IPS-20b (cell line): ENCODE measurements around the gene ARHGAP15.

Source experiments
- H3K27ac ChIP-seq: one replicate; pipeline ENCODE4 v1.5.1; 2013; ENCODE audit warnings: low read length
- H3K27me3 ChIP-seq: 2 replicates; pipeline ENCODE4 v1.6.1; 2013; ENCODE audit warnings: mild to moderate bottlenecking, low read length, inconsistent platforms; ENCODE audit not compliant: insufficient read depth
- H3K36me3 ChIP-seq: 2 replicates; pipeline ENCODE4 v1.6.1; 2013; ENCODE audit warnings: low read depth, mild to moderate bottlenecking, inconsistent platforms, low read length, moderate library complexity; ENCODE audit not compliant: insufficient read depth
- H3K4me1 ChIP-seq: 2 replicates; pipeline ENCODE4 v1.6.1; 2013; ENCODE audit warnings: mild to moderate bottlenecking, control low read depth, inconsistent platforms, low read length, moderate library complexity; ENCODE audit not compliant: insufficient read depth
- H3K4me3 ChIP-seq: 2 replicates; pipeline ENCODE4 v1.5.1; 2013; ENCODE audit warnings: mild to moderate bottlenecking, low read length, inconsistent platforms
- H3K9ac ChIP-seq: 2 replicates; pipeline ENCODE4 v1.6.1; 2013; ENCODE audit warnings: low read depth, mild to moderate bottlenecking, inconsistent platforms, low read length, moderate library complexity
- H3K9me3 ChIP-seq: 2 replicates; pipeline ENCODE4 v1.6.1; 2013; ENCODE audit warnings: mild to moderate bottlenecking, low read depth, low read length, inconsistent platforms; ENCODE audit not compliant: insufficient read depth

The ARHGAP15 gene

DNA sequence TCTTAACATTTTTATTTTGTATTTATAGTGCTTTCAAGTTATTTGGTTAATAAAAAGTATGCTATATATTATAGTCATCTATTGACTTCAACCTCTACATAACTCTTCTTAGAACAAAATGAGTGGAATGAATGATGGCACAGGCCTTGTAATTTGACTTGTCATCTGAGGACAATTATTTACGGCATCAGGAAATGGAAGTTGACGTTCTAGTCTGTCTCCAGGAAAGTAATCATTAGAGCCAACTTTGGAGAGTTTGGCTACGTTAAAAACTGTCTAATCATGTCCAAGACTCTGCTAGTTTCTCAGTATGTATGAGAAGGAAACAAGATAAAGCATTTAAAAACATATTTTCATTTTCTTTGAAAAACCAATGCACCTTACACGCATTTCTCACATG is 353.6 kb downstream of the ARHGAP15 start:
- H3K4me1 ChIP-seq, result peaks cover 14% of the 10 kb centered on the region
- no peak overlapping the region for H3K4me3 ChIP-seq
- H3K9ac ChIP-seq, result no peak overlapping the region
- H3K27me3 ChIP-seq, result peaks cover 25% of the 10 kb centered on the region
- no peaks in the 10 kb centered on the region for H3K36me3 ChIP-seq
- no peak overlapping the region for H3K27ac ChIP-seq
- no peaks in the 10 kb centered on the region for H3K9me3 ChIP-seq

- Histone ChIP-seq H3K9ac (no peak overlapping the region), H3K4me1 (peaks cover 5% of the 10 kb centered on the region), H3K27ac (no peak overlapping the region), H3K4me3 (no peak overlapping the region), H3K9me3 (no peaks in the 10 kb centered on the region), H3K36me3 (no peaks in the 10 kb centered on the region), H3K27me3 (peaks cover 9% of the 10 kb centered on the region; the same call in 1 of the 2 replicates)
Observed at GRCh38 chr2:143486976-143487375, 357.8 kb downstream of the ARHGAP15 start.

- Histone ChIP-seq H3K9ac (no peak overlapping the region), H3K9me3 (no peaks in the 10 kb centered on the region), H3K27ac (no peak overlapping the region), H3K4me1 (no peaks in the 10 kb centered on the region), H3K36me3 (no peaks in the 10 kb centered on the region), H3K4me3 (no peak overlapping the region), H3K27me3 (no peaks in the 10 kb centered on the region)
Observed at GRCh38 chr2:143489145-143489544, 359.9 kb downstream of the ARHGAP15 start.

DNA sequence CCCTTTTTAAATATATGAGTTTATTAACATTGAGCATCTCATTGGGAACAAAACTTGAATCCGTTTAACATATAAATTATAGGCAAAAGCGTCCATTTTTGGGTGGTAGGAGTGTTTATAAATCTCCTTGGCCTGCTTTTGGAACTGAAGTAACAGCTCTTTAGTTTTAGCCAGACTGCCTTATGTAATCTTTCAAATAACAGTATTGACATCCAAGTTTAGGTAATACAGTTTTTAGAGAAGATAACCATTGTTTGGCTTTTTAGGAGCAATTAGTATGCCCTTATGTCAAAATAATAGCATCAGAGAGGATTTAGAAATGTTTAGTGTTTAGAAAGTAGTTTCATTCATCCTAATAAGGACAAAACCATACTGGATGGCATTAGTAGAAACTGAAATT is 361.9 kb downstream of the ARHGAP15 start:
- Histone ChIP-seq H3K27ac (no peak overlapping the region), H3K27me3 (no peaks in the 10 kb centered on the region), H3K4me1 (no peaks in the 10 kb centered on the region), H3K4me3 (no peak overlapping the region), H3K36me3 (no peaks in the 10 kb centered on the region), H3K9ac (no peak overlapping the region), H3K9me3 (no peaks in the 10 kb centered on the region)

DNA sequence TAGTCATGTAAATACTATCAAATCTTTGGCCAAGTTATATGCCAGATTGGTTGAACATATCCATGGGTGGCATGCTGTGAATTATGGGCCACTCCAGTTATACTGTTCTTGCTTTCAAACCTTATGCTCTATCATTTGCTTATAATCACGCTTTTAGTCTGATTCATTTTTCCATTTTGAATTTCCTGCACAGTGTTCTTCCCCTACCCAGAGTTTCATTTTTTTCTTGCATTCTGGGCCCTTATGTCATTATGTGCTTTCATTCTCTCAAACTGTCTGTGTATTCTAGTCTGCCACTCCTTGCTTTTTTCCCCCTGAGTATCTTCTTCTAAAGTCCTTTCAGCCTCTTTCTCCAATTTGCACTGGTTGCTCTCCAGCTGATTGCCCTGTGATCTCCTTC is 364.1 kb downstream of the ARHGAP15 start:
- H3K9me3 ChIP-seq, result no peaks in the 10 kb centered on the region
- H3K27ac ChIP-seq, result no peak overlapping the region
- H3K36me3 ChIP-seq, result no peaks in the 10 kb centered on the region
- H3K4me3 ChIP-seq, result no peak overlapping the region
- H3K9ac ChIP-seq, result no peak overlapping the region
- H3K4me1 ChIP-seq, result no peaks in the 10 kb centered on the region
- no peaks in the 10 kb centered on the region for H3K27me3 ChIP-seq

DNA sequence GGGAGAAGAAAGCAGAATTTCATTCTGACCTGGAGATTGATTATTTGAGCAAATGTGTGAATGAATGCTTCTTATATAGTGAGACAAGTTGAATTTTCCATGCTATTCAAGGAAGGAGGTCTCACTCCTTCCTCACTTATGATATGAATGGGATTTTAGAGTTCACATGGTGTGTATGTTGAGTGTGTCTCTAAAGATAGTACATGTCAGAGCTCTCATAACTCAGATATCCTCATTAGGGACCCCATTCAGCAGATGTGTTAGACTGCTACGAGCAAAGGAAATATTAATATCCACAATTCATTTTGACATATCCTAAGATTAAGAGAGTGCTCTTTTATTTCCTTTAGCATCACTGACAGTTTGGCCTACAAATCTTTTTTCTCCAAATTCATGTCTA is 368.5 kb downstream of the ARHGAP15 start:
- H3K4me1 ChIP-seq, result no peaks in the 10 kb centered on the region
- H3K9me3 ChIP-seq, result no peaks in the 10 kb centered on the region
- H3K4me3 ChIP-seq, result no peak overlapping the region
- no peak overlapping the region for H3K9ac ChIP-seq
- no peaks in the 10 kb centered on the region for H3K36me3 ChIP-seq
- H3K27ac ChIP-seq, result no peak overlapping the region
- H3K27me3 ChIP-seq, result no peaks in the 10 kb centered on the region

DNA sequence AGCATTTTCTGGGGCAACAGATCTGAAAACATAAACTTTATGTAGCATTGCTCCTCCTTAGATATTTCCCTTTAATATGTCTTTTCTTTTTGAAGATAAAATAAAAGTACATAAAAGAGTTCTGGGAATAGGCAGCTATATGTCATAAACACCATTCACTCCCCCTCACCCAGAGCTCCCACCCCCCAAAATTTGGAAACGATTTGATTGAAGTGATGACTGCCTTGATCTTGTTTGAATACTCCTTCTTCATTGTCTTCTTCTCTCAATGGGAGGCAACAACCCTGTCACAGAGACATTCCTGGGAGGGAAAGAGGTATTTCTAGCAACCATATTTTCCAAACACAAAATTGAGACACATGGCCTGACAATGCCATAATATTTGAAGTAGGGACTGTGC is 369.3 kb downstream of the ARHGAP15 start:
- H3K9me3 ChIP-seq, result no peaks in the 10 kb centered on the region
- no peaks in the 10 kb centered on the region for H3K4me1 ChIP-seq
- no peak overlapping the region for H3K27ac ChIP-seq
- no peak overlapping the region for H3K9ac ChIP-seq
- H3K27me3 ChIP-seq, result no peaks in the 10 kb centered on the region
- H3K36me3 ChIP-seq, result no peaks in the 10 kb centered on the region
- no peak overlapping the region for H3K4me3 ChIP-seq

DNA sequence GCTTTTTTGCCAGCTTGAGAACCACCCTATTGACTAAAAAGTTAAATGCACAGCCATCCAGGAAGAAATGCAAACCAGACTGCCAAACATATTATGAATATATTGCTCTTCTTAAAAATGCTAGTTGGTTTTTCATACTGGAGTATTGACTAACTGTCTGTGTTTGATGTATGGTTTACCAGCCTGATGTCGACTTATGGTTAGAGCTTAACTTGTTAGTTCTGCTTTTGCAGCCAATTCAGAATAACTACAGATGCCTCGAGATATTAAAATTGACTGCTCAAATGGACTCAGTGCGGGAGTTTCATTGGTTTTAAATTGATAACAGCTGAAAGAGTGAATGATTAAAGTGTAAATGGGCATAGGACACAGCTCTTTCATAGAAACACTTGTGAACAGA is 369.8 kb downstream of the ARHGAP15 start:
- Histone ChIP-seq H3K36me3 (no peaks in the 10 kb centered on the region), H3K4me3 (no peak overlapping the region), H3K4me1 (no peaks in the 10 kb centered on the region), H3K27me3 (no peaks in the 10 kb centered on the region), H3K9ac (no peak overlapping the region), H3K9me3 (no peaks in the 10 kb centered on the region), H3K27ac (no peak overlapping the region)

GRCh38 chr2:143501106-143501676 is 372.0 kb downstream of the ARHGAP15 start:
- Histone ChIP-seq H3K4me1 (no peaks in the 10 kb centered on the region), H3K27me3 (no peaks in the 10 kb centered on the region), H3K4me3 (no peak overlapping the region), H3K9ac (no peak overlapping the region), H3K9me3 (no peaks in the 10 kb centered on the region), H3K27ac (no peak overlapping the region), H3K36me3 (no peaks in the 10 kb centered on the region)

GRCh38 chr2:143503280-143503679 is 374.1 kb downstream of the ARHGAP15 start:
- H3K9ac ChIP-seq, result no peak overlapping the region
- no peak overlapping the region for H3K4me3 ChIP-seq
- H3K4me1 ChIP-seq, result no peaks in the 10 kb centered on the region
- H3K9me3 ChIP-seq, result no peaks in the 10 kb centered on the region
- H3K36me3 ChIP-seq, result no peaks in the 10 kb centered on the region
- H3K27ac ChIP-seq, result no peak overlapping the region
- H3K27me3 ChIP-seq, result no peaks in the 10 kb centered on the region

DNA sequence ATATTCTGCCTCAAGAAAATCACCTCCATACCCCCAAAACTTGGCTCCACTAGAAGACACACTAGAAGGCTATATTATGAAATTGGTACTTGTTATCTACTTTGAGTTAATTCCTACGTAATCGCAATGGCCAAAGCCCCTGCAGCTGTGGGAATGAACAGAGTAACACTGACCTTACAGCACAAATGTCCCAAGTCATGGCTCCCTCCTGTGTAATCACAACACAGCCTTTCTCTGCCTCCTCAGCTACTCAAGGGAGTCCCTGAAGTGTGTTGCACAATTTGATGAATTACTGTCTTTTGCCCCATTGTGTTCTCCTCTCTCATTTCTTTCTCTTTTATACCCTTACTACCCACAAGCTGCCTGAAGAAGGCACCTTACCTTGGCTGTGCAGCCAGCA is 375.2 kb downstream of the ARHGAP15 start:
- no peak overlapping the region for H3K4me3 ChIP-seq
- H3K9ac ChIP-seq, result no peak overlapping the region
- H3K9me3 ChIP-seq, result no peaks in the 10 kb centered on the region
- no peaks in the 10 kb centered on the region for H3K27me3 ChIP-seq
- H3K4me1 ChIP-seq, result no peaks in the 10 kb centered on the region
- H3K36me3 ChIP-seq, result no peaks in the 10 kb centered on the region
- H3K27ac ChIP-seq, result no peak overlapping the region

DNA sequence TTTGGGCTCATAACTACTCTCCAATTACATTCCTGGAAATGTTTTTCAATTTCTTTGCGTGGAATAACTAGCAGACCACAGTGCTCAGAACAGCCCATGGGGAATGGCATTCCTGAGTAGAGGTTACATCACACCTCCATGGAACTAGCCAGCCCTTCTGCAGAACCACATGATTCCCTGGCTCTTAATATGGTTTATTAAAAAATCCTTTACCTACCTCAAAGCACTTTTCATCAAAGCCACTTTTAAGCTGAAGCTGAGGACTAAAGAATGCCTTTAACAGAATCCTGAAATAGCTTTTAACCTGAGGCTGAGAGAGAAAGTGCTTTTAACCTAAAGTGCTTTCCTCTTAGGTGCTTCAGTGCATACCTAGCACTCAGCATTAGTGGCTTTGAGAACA is 376.3 kb downstream of the ARHGAP15 start:
- no peak overlapping the region for H3K9ac ChIP-seq
- no peak overlapping the region for H3K4me3 ChIP-seq
- H3K36me3 ChIP-seq, result no peaks in the 10 kb centered on the region
- H3K27me3 ChIP-seq, result no peaks in the 10 kb centered on the region
- no peaks in the 10 kb centered on the region for H3K4me1 ChIP-seq
- no peaks in the 10 kb centered on the region for H3K9me3 ChIP-seq
- no peak overlapping the region for H3K27ac ChIP-seq

DNA sequence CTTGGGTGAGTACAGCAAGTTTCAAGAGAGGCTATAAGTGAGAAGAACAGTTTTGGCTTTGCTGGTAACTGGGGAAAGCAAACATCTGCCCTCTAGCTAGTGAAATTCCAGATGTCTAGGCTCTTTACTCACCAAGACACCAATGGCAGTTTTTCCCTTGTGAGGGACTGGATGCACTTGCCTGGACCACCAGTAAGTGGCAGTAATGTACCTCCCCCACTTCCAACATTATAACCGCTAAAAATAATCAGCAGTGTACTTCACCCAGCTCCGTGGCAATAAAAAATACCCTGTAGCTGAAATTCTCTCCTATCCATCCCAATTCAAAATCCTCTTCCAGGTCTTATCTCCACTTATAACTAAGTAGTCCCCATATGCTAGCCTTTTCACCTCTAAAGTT is 383.9 kb downstream of the ARHGAP15 start:
- Histone ChIP-seq H3K36me3 (no peaks in the 10 kb centered on the region), H3K27ac (no peak overlapping the region), H3K9me3 (no peaks in the 10 kb centered on the region), H3K27me3 (no peaks in the 10 kb centered on the region), H3K4me1 (no peaks in the 10 kb centered on the region), H3K4me3 (no peak overlapping the region), H3K9ac (no peak overlapping the region)
